ENCODE results near the gene CHST11.

DNA sequence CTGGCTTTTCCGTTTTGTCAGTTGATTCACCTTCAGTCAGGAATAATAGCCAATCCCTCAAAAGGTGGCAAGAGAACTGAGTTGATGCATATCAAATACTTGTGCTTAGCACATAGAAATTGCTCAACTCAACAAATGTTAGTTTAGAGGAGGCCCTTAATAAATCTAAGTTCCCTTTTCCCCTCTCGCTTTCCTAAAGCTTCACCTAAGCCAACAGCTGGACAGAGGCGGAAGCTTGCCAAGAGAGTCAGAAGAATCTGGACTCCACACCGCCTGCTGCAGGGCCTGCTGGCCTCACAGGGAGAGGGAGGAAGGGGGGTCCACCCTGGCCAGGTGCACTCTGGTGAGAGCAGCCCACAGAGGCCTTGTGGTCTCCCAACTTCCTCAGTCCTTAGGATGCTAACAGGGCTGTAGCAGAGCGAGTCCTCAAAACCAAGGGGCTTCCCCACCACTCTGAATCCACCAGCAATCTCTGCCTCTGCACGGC, 213.1 kb downstream of the CHST11 start:
- TF ChIP-seq POLR2AphosphoS5 (IDR thresholded peaks at IDR 0.05; ENCODE audit: borderline replicate concordance, low read depth, low read length): no peak
- no peak for TF ChIP-seq EZH2 (IDR thresholded peaks at IDR 0.05)
- no peak for TF ChIP-seq FOXP2 (optimal IDR thresholded peaks at IDR 0.05; ENCODE audit: control extremely low read depth, extremely low read length, insufficient read depth)
